Endothelial cell (in vitro differentiated cells): ENCODE data around the gene NEUROD1. TPM values are rescaled to one million over a fixed set of nuclear protein-coding genes. Genes with fewer than 3 reads are reported as not detected.

Experiments used
- DNase-seq: peaks from one replicate; pipeline ENCODE4 v3.0.0; 2021; ENCODE audit warnings: low spot score
- H3K27ac Mint-ChIP-seq: one replicate; pipeline ENCODE4 v1.8.0; 2021; ENCODE audit warnings: mixed read lengths, inconsistent platforms; ENCODE audit not compliant: unreplicated experiment
- H3K27me3 Mint-ChIP-seq: one replicate; pipeline ENCODE4 v1.8.0; 2021; ENCODE audit warnings: mild to moderate bottlenecking, moderate library complexity, mixed read lengths, inconsistent platforms; ENCODE audit not compliant: unreplicated experiment
- H3K36me3 Mint-ChIP-seq: one replicate; pipeline ENCODE4 v1.8.0; 2021; ENCODE audit warnings: mild to moderate bottlenecking, low read depth, mixed read lengths, inconsistent platforms; ENCODE audit not compliant: unreplicated experiment
- H3K4me1 Mint-ChIP-seq: one replicate; pipeline ENCODE4 v1.8.0; 2021; ENCODE audit warnings: mild to moderate bottlenecking, mixed read lengths, inconsistent platforms; ENCODE audit not compliant: unreplicated experiment
- H3K4me3 Mint-ChIP-seq: one replicate; pipeline ENCODE4 v1.8.0; 2021; ENCODE audit warnings: mild to moderate bottlenecking, mixed read lengths, inconsistent platforms; ENCODE audit not compliant: unreplicated experiment
- H3K9me3 Mint-ChIP-seq: one replicate; pipeline ENCODE4 v1.8.0; 2021; ENCODE audit warnings: mixed read lengths, inconsistent platforms; ENCODE audit not compliant: unreplicated experiment
- total RNA-seq: library from RNA; stranded (reverse); fragmentation: NEBNext Ultra II Directional; extraction: Animal tissue kit (Norgen Biotek cat#: 25700); gene quantifications from one replicate; pipeline ENCODE4 v1.2.1, GENCODE V29; 2021; ENCODE audit not compliant: unreplicated experiment
- TF ChIP-seq, protein P1 (sequence below): fragments of 200-600 bp; sonication (generic); IDR thresholded peaks from one replicate; pipeline ENCODE4 v1.5.0; 2021; ENCODE audit warnings: antibody characterized with exemption; ENCODE audit not compliant: unreplicated experiment

The NEUROD1 gene
- total RNA-seq, 1 donor from 2014 or later, result not detected

DNA sequence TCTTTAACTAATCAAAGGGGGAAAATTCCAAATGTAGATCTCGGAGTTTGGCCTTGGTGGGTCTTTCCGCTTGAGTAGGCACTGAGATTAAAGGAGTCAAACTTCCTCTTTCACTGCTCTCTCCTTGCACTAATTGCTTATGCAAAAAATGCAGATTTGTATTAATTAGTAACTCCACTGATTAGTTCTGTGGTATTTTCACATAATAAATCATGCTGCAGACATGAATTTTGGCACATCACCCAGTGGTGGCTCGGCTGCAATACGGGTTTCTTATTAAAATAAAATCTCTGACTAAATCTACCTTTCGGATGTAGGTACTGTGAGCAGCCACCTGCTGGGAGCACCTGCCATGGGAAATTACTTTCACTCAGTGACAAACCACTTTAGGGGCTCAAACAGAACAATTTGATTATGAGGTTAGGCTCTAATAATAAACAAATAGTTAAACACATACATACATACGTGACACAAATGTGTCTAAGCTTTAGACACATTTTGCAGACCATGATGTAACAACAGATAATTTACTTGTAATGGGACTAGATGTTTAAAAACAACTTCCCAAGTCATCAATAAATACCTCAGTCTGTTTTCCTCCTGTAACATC lies 6.4 kb upstream of the NEUROD1 start:
- Mint-ChIP-seq H3K4me1 (peaks cover 28% of the 10 kb centered on the region), H3K27ac (no peak overlapping the region), H3K4me3 (no peak overlapping the region), H3K36me3 (peaks cover 5% of the 10 kb centered on the region), H3K9me3 (no peaks in the 10 kb centered on the region), H3K27me3 (peaks cover 17% of the 10 kb centered on the region)
- TF ChIP-seq, protein P1, sequence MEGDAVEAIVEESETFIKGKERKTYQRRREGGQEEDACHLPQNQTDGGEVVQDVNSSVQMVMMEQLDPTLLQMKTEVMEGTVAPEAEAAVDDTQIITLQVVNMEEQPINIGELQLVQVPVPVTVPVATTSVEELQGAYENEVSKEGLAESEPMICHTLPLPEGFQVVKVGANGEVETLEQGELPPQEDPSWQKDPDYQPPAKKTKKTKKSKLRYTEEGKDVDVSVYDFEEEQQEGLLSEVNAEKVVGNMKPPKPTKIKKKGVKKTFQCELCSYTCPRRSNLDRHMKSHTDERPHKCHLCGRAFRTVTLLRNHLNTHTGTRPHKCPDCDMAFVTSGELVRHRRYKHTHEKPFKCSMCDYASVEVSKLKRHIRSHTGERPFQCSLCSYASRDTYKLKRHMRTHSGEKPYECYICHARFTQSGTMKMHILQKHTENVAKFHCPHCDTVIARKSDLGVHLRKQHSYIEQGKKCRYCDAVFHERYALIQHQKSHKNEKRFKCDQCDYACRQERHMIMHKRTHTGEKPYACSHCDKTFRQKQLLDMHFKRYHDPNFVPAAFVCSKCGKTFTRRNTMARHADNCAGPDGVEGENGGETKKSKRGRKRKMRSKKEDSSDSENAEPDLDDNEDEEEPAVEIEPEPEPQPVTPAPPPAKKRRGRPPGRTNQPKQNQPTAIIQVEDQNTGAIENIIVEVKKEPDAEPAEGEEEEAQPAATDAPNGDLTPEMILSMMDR, result no peak
- DNase-seq, result no peak

DNA sequence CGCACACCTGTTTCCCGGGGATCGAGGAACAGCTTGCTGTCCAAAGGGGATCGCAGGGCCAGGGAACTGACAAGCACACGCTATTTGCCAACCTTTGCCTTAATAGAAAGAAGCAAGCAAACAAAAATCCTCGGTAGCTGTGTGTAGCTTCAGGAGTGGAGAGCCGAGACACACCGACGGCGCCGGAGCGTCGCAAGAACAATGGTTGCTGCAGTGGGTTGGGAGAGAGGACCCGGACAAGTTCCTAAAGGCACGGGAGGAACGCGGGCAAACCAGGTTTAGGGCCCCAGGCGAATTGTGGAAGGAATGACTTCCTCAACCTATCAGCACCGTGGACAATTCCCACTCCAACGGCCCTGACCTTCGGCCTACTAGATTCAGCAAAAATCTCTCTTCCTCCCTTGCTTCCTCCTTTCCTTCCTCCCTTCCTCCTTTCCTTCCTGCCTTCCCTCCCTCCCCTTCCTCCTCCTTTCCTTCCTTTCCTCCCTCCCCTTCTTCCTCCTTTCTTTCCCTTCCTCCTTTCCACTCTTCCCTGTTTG lies 4.9 kb upstream of the NEUROD1 start:
- Mint-ChIP-seq H3K4me1 (peaks cover 30% of the 10 kb centered on the region), H3K36me3 (peaks cover 5% of the 10 kb centered on the region), H3K9me3 (no peaks in the 10 kb centered on the region), H3K27ac (no peak overlapping the region), H3K4me3 (peak overlapping the region; percentile 62), H3K27me3 (peaks cover 25% of the 10 kb centered on the region)
- peak; percentile 38 for DNase-seq
- TF ChIP-seq, protein P1, result no peak

DNA sequence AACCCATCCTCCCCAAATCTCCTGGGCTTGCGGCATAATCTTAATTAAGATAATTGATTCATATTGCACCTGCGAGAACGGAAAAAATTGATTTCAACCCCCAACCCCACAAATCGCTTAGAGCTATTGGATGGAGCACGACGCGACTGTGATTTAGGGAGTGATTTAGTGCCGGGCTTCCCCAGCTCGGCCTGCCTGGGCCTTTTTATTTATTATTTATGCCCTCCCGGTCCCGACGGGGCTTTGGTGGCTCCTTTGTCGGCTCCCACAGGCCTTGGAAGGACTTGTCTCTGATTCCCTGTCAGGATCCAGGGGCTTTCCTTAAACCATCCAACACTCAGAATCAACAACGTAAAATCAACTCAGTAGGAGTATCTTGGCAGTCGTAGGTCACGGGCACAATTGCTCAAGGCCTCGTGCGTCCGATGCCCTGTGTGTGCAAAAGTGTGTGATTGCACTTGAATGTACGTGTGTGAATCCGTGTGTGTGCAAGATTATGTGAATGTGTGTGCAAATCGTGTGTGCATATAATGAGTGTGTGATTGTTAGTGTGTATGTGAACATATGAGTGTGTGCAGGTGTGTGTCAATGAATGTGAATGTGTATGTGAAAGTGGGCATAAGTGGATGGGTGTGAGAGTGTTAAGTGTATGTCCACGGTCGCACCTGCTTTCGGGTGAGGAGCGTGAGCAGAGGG lies 4.3 kb upstream of the NEUROD1 start:
- TF ChIP-seq, protein P1, result no peak
- Mint-ChIP-seq H3K27me3 (peaks cover 26% of the 10 kb centered on the region), H3K4me3 (peak overlapping the region; percentile 62), H3K9me3 (no peaks in the 10 kb centered on the region), H3K4me1 (peaks cover 30% of the 10 kb centered on the region), H3K36me3 (peaks cover 5% of the 10 kb centered on the region), H3K27ac (no peak overlapping the region)
- no peak for DNase-seq

DNA sequence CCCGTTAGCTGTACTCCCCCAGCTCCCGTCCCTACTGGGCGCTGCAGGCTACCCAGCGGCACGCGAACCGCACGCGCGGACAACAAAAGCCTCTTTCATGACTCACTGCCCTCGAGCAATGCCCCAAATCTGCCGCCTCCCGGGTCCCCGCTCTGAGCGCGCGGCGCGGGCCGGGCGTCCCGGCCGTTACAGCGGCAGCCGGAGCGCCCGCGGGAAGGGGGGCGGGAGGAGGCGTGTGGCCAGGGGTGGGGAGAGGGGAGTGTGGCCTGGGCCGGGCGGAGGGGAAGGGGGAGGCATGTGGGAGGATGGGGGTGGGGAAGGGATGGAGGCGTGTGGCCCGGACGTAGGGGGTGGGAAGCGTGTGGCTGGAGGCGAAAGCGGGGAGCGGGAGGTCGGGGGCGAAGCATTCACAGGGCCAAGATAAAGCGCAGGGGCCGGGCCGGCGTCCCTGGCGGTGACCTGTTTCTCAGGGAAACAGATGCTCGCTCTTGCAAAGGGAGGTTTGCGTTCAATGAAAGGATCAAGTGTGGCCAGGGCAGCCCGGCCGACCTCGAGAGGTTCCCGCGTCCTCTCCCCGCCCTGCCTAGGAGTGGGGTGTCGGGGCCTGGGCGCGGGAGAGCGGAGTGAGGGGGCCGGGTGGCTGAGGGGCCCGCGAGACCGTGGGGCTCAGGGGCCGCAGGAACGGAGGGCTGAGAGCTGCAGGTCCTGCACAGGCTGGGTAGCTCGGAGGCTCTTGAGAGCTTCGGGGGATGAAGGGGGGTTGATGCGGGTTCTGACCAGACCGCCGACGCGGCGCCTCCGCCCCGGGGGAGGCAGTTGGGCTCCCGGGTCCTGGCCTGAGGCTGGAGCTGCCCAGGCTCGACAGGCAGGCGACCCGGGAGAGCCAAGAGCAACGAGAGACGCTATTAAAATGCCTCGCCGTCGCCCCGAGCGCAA lies 3.5 kb upstream of the NEUROD1 start:
- H3K27me3 Mint-ChIP-seq, result peaks cover 29% of the 10 kb centered on the region
- no peak for DNase-seq
- TF ChIP-seq, protein P1, result no peak
- H3K9me3 Mint-ChIP-seq, result no peaks in the 10 kb centered on the region
- H3K4me3 Mint-ChIP-seq, result peak overlapping the region; percentile 70
- no peak overlapping the region for H3K27ac Mint-ChIP-seq
- peaks cover 5% of the 10 kb centered on the region for H3K36me3 Mint-ChIP-seq
- peaks cover 30% of the 10 kb centered on the region for H3K4me1 Mint-ChIP-seq
